ENCODE measurements around the gene MED17.

Gene MED17

GRCh38 chr11:93784145-93784934 is at the start of gene MED17:
MED17 (plus strand) TSS chr11:93784282; CDS start chr11:93784514, 232 bp downstream.
- peak; percentile 39 for TF ChIP-seq CTCF (IDR thresholded peaks at IDR 0.05; ENCODE audit: insufficient read depth, low read depth, low read length, missing control alignments)
- DNase-seq (ENCODE audit: low read depth): peak; percentile 93
- H3K4me3 ChIP-seq (ENCODE audit: low read depth, low read length): peak within 1 kb of the TSS; percentile 96

- no peak for TF ChIP-seq CTCF (IDR thresholded peaks at IDR 0.05; ENCODE audit: insufficient read depth, low read depth, low read length, missing control alignments)
- no peak for DNase-seq (ENCODE audit: low read depth)
- no peak overlapping the region; the same call in 1 of the 2 replicates for H3K4me3 ChIP-seq (ENCODE audit: low read depth, low read length)
These were observed 49.5 kb upstream of the MED17 start for GRCh38 chr11:93734427-93735222.

GRCh38 chr11:93735627-93736026 is 48.5 kb upstream of the MED17 start:
- DNase-seq (ENCODE audit: low read depth): no peak
- peak overlapping the region; percentile 8; the same call in 1 of the 2 replicates for H3K4me3 ChIP-seq (ENCODE audit: low read depth, low read length)
- no peak for TF ChIP-seq CTCF (IDR thresholded peaks at IDR 0.05; ENCODE audit: insufficient read depth, low read depth, low read length, missing control alignments)

- TF ChIP-seq CTCF (IDR thresholded peaks at IDR 0.05; ENCODE audit: insufficient read depth, low read depth, low read length, missing control alignments): no peak
- DNase-seq (ENCODE audit: low read depth): no peak
- peak overlapping the region; percentile 91; the same call in 1 of the 2 replicates for H3K4me3 ChIP-seq (ENCODE audit: low read depth, low read length)
These were observed 48.0 kb upstream of the MED17 start for GRCh38 chr11:93736129-93736528.

- TF ChIP-seq CTCF (IDR thresholded peaks at IDR 0.05; ENCODE audit: insufficient read depth, low read depth, low read length, missing control alignments): no peak
- H3K4me3 ChIP-seq (ENCODE audit: low read depth, low read length): peak overlapping the region; percentile 91
These were observed 46.0 kb upstream of the MED17 start for GRCh38 chr11:93737904-93738612.

GRCh38 chr11:93738647-93739081 is 45.4 kb upstream of the MED17 start:
- TF ChIP-seq CTCF (IDR thresholded peaks at IDR 0.05; ENCODE audit: insufficient read depth, low read depth, low read length, missing control alignments): no peak
- H3K4me3 ChIP-seq (ENCODE audit: low read depth, low read length): peak overlapping the region; percentile 91
- DNase-seq (ENCODE audit: low read depth): no peak

More at GRCh38 chr11:93737904-93738612, 46.0 kb upstream of the MED17 start:
- DNase-seq (ENCODE audit: low read depth): peak; percentile 42

All from GM12865 (cell line).